HUES64 (cell line): ENCODE measurements around the gene NLRP10.

Experiments used
- H3K27ac ChIP-seq: 2 replicates; pipeline ENCODE4 v1.7.0; 2013; ENCODE audit warnings: low read depth, low read length, inconsistent platforms
- H3K27me3 ChIP-seq: 2 replicates; pipeline ENCODE4 v1.6.1; 2013; ENCODE audit warnings: mild to moderate bottlenecking, low read length; ENCODE audit not compliant: insufficient read depth
- H3K36me3 ChIP-seq: 2 replicates; pipeline ENCODE4 v1.6.1; 2013; ENCODE audit warnings: mild to moderate bottlenecking, low read length; ENCODE audit not compliant: insufficient read depth
- H3K4me1 ChIP-seq: 2 replicates; pipeline ENCODE4 v1.6.1; 2013; ENCODE audit warnings: mild to moderate bottlenecking, low read length, moderate library complexity; ENCODE audit not compliant: insufficient read depth
- H3K4me3 ChIP-seq: 2 replicates; pipeline ENCODE4 v1.5.1; 2013; ENCODE audit warnings: mild to moderate bottlenecking, low read length, moderate library complexity
- H3K9ac ChIP-seq: 2 replicates; pipeline ENCODE4 v1.6.1; 2013; ENCODE audit warnings: mild to moderate bottlenecking, low read depth, low read length
- H3K9me3 ChIP-seq: 2 replicates; pipeline ENCODE4 v1.6.1; 2013; ENCODE audit warnings: low read depth, low read length; ENCODE audit not compliant: insufficient read depth
- WGBS: fragments of 150-250, 120-280 bp; methylation state at CpG from one replicate; pipeline ENCODE4 v1.1.7; 2013; ENCODE audit warnings: missing lambda C conversion rate; 5-methylcytosine and 5-hydroxymethylcytosine counted together

NLRP10 gene

GRCh38 chr11:7973011-7973410 is 7.8 kb upstream of the NLRP10 start:
- WGBS = 95% methylated on average over 4 of the region's 5 CpGs
- Histone ChIP-seq H3K4me3 (no peak overlapping the region), H3K27ac (no peak overlapping the region)

GRCh38 chr11:7971846-7972245 is 6.6 kb upstream of the NLRP10 start:
- no peak overlapping the region for H3K4me3 ChIP-seq
- no peak overlapping the region for H3K9ac ChIP-seq
- peaks cover 24% of the 10 kb centered on the region for H3K4me1 ChIP-seq
- no peaks in the 10 kb centered on the region for H3K27me3 ChIP-seq
- H3K36me3 ChIP-seq = no peaks in the 10 kb centered on the region
- H3K9me3 ChIP-seq = no peaks in the 10 kb centered on the region
- no peak overlapping the region for H3K27ac ChIP-seq

More at GRCh38 chr11:7973011-7973410, 7.8 kb upstream of the NLRP10 start:
- Histone ChIP-seq H3K4me1 (peaks cover 33% of the 10 kb centered on the region), H3K9me3 (no peaks in the 10 kb centered on the region), H3K36me3 (no peaks in the 10 kb centered on the region), H3K27me3 (no peaks in the 10 kb centered on the region), H3K9ac (no peak overlapping the region)

DNA sequence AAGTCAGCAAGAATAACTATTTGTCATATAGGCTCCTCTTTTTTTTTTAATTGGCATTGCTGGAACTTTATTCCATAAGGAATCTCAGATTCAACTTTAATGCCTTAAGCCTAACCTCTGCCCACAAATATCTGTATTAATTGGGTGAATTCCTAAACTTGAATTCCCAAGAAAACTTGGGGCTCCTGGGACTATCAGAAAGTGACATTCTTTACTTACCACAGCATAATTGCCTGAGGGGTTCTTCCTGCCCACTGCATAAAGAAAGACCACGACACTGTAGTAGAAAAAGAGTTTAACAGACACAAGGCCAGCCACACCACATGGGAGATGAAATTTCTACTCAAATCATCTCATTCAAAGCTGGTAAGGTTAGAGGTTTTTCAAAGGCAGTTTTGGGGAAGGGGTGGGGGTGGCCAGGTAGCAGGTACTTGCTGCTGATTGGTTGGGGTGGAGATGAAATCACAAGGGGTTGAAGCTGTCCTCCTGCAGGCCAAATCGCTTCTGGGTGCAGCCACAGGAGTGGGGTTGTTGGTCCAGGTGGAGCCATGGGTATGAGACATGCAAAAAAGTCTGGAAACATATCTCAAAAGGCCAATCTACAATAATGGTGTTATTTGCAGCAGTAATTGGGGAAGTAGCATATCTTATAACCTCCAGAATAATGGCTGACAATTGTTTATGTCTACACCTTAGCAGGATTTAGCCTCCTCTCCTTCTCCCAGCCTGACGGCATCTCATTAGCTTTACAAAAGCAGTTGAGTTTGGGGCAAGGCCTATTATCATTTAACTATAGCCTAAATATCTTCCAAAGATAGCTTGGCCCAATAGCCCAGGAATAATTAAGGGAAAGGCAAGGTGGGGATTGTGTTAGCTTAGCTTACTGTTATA is 4.8 kb upstream of the NLRP10 start:
- peak overlapping the region; percentile 38; the same call in 1 of the 2 replicates for H3K9ac ChIP-seq
- no peaks in the 10 kb centered on the region for H3K36me3 ChIP-seq
- no peaks in the 10 kb centered on the region for H3K9me3 ChIP-seq
- peak overlapping the region; percentile 78 for H3K27ac ChIP-seq
- peak overlapping the region; percentile 29 for H3K4me3 ChIP-seq
- H3K4me1 ChIP-seq = peaks cover 24% of the 10 kb centered on the region
- H3K27me3 ChIP-seq = no peaks in the 10 kb centered on the region
- WGBS = 34% methylated on average over 3 of the region's 3 CpGs

DNA sequence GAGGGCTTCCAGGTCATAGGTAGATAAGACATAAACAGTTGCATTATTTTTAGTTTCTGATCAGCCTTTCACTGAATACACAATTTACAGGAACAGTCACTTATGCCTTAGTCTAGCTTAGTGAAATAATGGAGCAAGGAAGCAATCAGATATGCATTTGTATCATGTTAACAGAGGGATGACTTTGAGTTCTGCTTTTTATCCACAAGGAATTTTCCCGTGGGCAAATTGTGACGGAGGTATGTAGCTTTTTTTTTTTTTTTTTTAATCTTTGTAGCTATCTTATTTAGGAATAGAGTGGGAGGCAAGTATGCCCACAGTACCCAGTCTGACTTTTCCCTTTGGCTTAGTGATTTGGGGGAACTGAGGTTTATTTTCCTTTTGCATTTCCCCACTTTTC is 3.4 kb upstream of the NLRP10 start:
- Histone ChIP-seq H3K9me3 (no peaks in the 10 kb centered on the region), H3K9ac (no peak overlapping the region), H3K4me3 (0 out of 2 replicates have a peak overlapping the region, but pooled peaks have one; percentile 29), H3K36me3 (no peaks in the 10 kb centered on the region), H3K27ac (no peak overlapping the region), H3K27me3 (no peaks in the 10 kb centered on the region), H3K4me1 (peaks cover 24% of the 10 kb centered on the region)
- 89% methylated on average over 2 of the region's 2 CpGs for WGBS

- H3K27ac ChIP-seq = no peak overlapping the region
- H3K4me1 ChIP-seq = peaks cover 24% of the 10 kb centered on the region
- no peaks in the 10 kb centered on the region for H3K36me3 ChIP-seq
- no peaks in the 10 kb centered on the region for H3K9me3 ChIP-seq
- H3K4me3 ChIP-seq = no peak overlapping the region
- H3K9ac ChIP-seq = no peak overlapping the region
- H3K27me3 ChIP-seq = no peaks in the 10 kb centered on the region
Measured at GRCh38 chr11:7967826-7968225, 2.6 kb upstream of the NLRP10 start.

DNA sequence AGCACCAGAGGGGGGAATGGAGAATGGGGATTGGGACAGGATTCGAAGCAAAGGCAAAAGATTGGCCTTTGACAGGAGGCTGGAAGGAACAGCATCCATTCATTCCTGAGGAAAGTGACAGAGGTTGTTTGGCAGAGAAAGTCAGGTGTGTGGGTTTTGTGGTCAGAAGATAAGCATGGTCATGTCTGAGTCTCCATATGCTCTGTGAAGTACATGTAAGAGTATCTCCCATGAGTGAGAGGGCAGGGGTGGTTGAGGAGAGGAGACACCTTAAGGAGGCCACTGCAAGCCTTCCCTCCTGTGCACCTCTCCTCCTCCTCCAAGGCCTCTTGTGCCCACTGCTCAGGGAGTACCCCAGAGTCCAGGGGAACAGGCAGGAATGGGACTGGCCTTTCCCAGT is 1.9 kb upstream of the NLRP10 start:
- Histone ChIP-seq H3K4me1 (peaks cover 24% of the 10 kb centered on the region), H3K4me3 (no peak overlapping the region), H3K36me3 (no peaks in the 10 kb centered on the region), H3K27ac (no peak overlapping the region), H3K27me3 (no peaks in the 10 kb centered on the region), H3K9ac (no peak overlapping the region), H3K9me3 (no peaks in the 10 kb centered on the region)
- WGBS = 83% methylated on average over 1 of the region's 1 CpG

- Histone ChIP-seq H3K4me1 (peaks cover 13% of the 10 kb centered on the region), H3K27me3 (no peaks in the 10 kb centered on the region), H3K36me3 (no peaks in the 10 kb centered on the region), H3K9me3 (no peaks in the 10 kb centered on the region), H3K27ac (no peak overlapping the region), H3K9ac (no peak overlapping the region), H3K4me3 (no peak overlapping the region)
Measured at GRCh38 chr11:7964873-7965272, 374 bp downstream of the NLRP10 start.

GRCh38 chr11:7964261-7964660 is 986 bp downstream of the NLRP10 start:
- no peak overlapping the region for H3K9ac ChIP-seq
- no peaks in the 10 kb centered on the region for H3K9me3 ChIP-seq
- H3K4me3 ChIP-seq = no peak overlapping the region
- H3K27me3 ChIP-seq = no peaks in the 10 kb centered on the region
- 91% methylated on average over 3 of the region's 3 CpGs for WGBS
- no peak overlapping the region for H3K27ac ChIP-seq
- H3K4me1 ChIP-seq = peaks cover 7% of the 10 kb centered on the region; the same call in 1 of the 2 replicates
- H3K36me3 ChIP-seq = no peaks in the 10 kb centered on the region

DNA sequence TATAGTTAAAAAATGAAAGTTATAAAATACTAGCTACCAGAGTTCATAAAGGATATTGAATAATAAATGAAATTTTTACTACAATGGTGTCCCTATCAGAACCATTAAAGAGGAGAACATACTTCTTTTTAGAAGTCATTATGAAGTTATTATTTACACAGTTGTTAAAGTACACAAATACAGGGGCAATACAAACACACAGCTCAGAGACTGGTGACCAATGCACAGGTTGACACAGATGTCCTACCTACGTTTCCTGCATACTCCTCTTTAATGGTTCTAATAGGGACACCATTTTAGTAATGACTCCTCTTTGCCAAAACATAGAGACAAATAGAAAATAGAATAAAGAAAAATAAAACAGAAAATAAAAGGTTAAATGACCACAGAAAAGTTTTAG is 10.1 kb downstream of the NLRP10 start:
- no peaks in the 10 kb centered on the region for H3K36me3 ChIP-seq
- 93% methylated on average over 1 of the region's 1 CpG for WGBS

GRCh38 chr11:7949934-7950333 is 15.3 kb downstream of the NLRP10 start:
- Histone ChIP-seq H3K9me3 (no peaks in the 10 kb centered on the region), H3K27ac (no peak overlapping the region), H3K4me1 (no peaks in the 10 kb centered on the region), H3K9ac (no peak overlapping the region), H3K36me3 (no peaks in the 10 kb centered on the region), H3K27me3 (no peaks in the 10 kb centered on the region), H3K4me3 (no peak overlapping the region)
- no CpG with 5 or more reads among the region's 1 CpG for WGBS

More for the DNA sequence above, 10.1 kb downstream of the NLRP10 start:
- H3K4me1 ChIP-seq = no peaks in the 10 kb centered on the region
- H3K9ac ChIP-seq = no peak overlapping the region
- H3K9me3 ChIP-seq = no peaks in the 10 kb centered on the region; the same call in 1 of the 2 replicates
- H3K27me3 ChIP-seq = no peaks in the 10 kb centered on the region
- no peak overlapping the region for H3K4me3 ChIP-seq
- no peak overlapping the region for H3K27ac ChIP-seq

GRCh38 chr11:7944123-7944522 is 21.1 kb downstream of the NLRP10 start:
- Histone ChIP-seq H3K4me3 (no peak overlapping the region), H3K27me3 (no peaks in the 10 kb centered on the region), H3K36me3 (no peaks in the 10 kb centered on the region), H3K4me1 (no peaks in the 10 kb centered on the region), H3K27ac (no peak overlapping the region), H3K9ac (no peak overlapping the region), H3K9me3 (peaks cover 7% of the 10 kb centered on the region)
- WGBS = 97% methylated on average over 2 of the region's 2 CpGs
